Karpas-422 (cell line): ENCODE measurements around the gene DUSP10. TPM values are rescaled to one million over a fixed set of nuclear protein-coding genes. Genes with fewer than 3 reads are reported as not detected.

Experiments
- DNase-seq: peaks from one replicate; pipeline ENCODE4 v3.0.0-alpha.2; 2015
- H2AFZ ChIP-seq: fragments of 200-600 bp; sonication (generic); 2 replicates; pipeline ENCODE4 v1.6.1; 2014; ENCODE audit warnings: antibody characterized with exemption, low read length, mixed read lengths
- H3K27ac ChIP-seq: fragments of 200-600 bp; sonication (generic); 2 replicates; pipeline ENCODE4 v1.5.1; 2014; ENCODE audit warnings: mild to moderate bottlenecking, low read length, moderate library complexity
- H3K27me3 ChIP-seq: fragments of 200-600 bp; sonication (generic); 2 replicates; pipeline ENCODE4 v1.6.1; 2014; ENCODE audit warnings: low read length, mixed read lengths
- H3K36me3 ChIP-seq: fragments of 200-600 bp; sonication (generic); 2 replicates; pipeline ENCODE4 v1.6.1; 2014; ENCODE audit warnings: low read length, mixed read lengths; ENCODE audit not compliant: insufficient read depth
- H3K4me1 ChIP-seq: fragments of 200-600 bp; sonication (generic); 2 replicates; pipeline ENCODE4 v1.6.1; 2014; ENCODE audit warnings: mild to moderate bottlenecking, low read length, mixed read lengths
- H3K4me2 ChIP-seq: fragments of 200-600 bp; sonication (generic); 2 replicates; pipeline ENCODE4 v1.6.1; 2014; ENCODE audit warnings: low read length, low read depth, mild to moderate bottlenecking; ENCODE audit not compliant: poor library complexity, severe bottlenecking
- H3K4me3 ChIP-seq: fragments of 200-600 bp; sonication (generic); 2 replicates; pipeline ENCODE4 v1.5.1; 2014; ENCODE audit warnings: mild to moderate bottlenecking, antibody characterized with exemption, low read length, mixed read lengths
- H3K79me2 ChIP-seq: fragments of 200-600 bp; sonication (generic); 2 replicates; pipeline ENCODE4 v1.6.1; 2014; ENCODE audit warnings: mild to moderate bottlenecking, low read length, mixed read lengths
- H3K9ac ChIP-seq: fragments of 200-600 bp; sonication (generic); 2 replicates; pipeline ENCODE4 v1.6.0; 2014; ENCODE audit warnings: low read length
- H3K9me2 ChIP-seq: fragments of 200-600 bp; sonication (generic), shearing (Covaris generic); replicated peaks from 2 replicates; pipeline ENCODE4 v1.6.0; 2014; ENCODE audit warnings: mild to moderate bottlenecking, low read length, moderate library complexity; ENCODE audit not compliant: insufficient read depth
- H3K9me3 ChIP-seq: fragments of 300-700, 200-600 bp; sonication (generic); 2 replicates; pipeline ENCODE4 v1.6.1; 2014; ENCODE audit warnings: low read length, mixed read lengths
- H4K20me1 ChIP-seq: fragments of 200-600 bp; sonication (generic); 2 replicates; pipeline ENCODE4 v1.6.1; 2014; ENCODE audit warnings: mild to moderate bottlenecking, antibody characterized with exemption, low read length, low read depth; ENCODE audit not compliant: insufficient read depth
- total RNA-seq: library from RNA; depleted of rRNA; stranded (reverse); fragments of >200 nt; shearing (Covaris generic); gene quantifications from 2 replicates; pipeline ENCODE4 v1.2.3, GENCODE V29; 2014; ENCODE audit warnings: low replicate concordance

Gene DUSP10
- total RNA-seq, 1 experiment from 2014 or later = 1.1 TPM

DNA sequence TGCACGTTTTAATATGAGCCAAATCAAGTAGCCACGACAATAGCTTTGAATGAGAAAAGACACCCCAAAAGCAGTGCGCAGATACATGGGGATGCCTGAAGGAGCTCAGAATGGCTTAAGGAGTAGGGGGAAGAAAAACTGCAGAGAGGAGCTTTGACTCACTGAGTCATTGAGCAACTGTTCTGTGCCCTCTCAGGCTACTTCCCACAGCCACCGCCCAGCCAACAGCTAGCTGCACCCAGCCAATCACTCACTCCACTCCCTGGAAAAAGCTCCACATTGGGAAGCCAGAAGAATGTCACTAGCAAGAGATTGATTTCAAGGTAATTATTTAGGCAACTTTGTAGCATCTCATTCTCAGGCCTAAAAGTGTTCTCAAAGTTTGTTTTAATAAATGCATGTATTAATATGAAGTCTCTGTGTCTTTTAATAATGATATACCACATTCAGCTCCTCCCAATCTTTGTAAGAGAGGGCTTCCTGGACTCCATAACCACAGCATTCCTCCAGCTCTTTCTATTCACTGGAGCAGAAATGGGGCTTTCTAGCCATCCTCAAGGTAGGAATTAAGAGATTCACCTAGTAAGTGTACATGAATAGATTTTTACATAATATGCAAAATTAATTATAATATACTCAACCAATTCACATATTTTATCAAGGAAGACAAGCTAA lies 16.8 kb downstream of the DUSP10 start:
- no peak overlapping the region for H3K4me3 ChIP-seq
- no peaks in the 10 kb centered on the region for H3K9me2 ChIP-seq
- no peak overlapping the region for H2AFZ ChIP-seq
- no peaks in the 10 kb centered on the region for H3K27me3 ChIP-seq
- H3K79me2 ChIP-seq = no peaks in the 10 kb centered on the region
- no peak overlapping the region for H3K4me2 ChIP-seq
- no peak overlapping the region for H3K27ac ChIP-seq
- no peak overlapping the region for H3K9ac ChIP-seq
- no peak for DNase-seq
- H3K4me1 ChIP-seq = no peaks in the 10 kb centered on the region
- no peaks in the 10 kb centered on the region for H3K36me3 ChIP-seq
- 0 out of 2 replicates have a peak, but pooled peaks cover 3% of the 10 kb centered on the region for H4K20me1 ChIP-seq
- no peaks in the 10 kb centered on the region for H3K9me3 ChIP-seq

GRCh38 chr1:221723848-221724236 lies 18.0 kb downstream of the DUSP10 start:
- no peak for DNase-seq
- Histone ChIP-seq H3K36me3 (no peaks in the 10 kb centered on the region), H3K27me3 (no peaks in the 10 kb centered on the region), H4K20me1 (0 out of 2 replicates have a peak, but pooled peaks cover 3% of the 10 kb centered on the region), H2AFZ (no peak overlapping the region), H3K9me3 (no peaks in the 10 kb centered on the region), H3K79me2 (no peaks in the 10 kb centered on the region), H3K4me1 (no peaks in the 10 kb centered on the region), H3K9me2 (no peaks in the 10 kb centered on the region), H3K27ac (no peak overlapping the region), H3K4me3 (no peak overlapping the region), H3K9ac (no peak overlapping the region), H3K4me2 (no peak overlapping the region)

DNA sequence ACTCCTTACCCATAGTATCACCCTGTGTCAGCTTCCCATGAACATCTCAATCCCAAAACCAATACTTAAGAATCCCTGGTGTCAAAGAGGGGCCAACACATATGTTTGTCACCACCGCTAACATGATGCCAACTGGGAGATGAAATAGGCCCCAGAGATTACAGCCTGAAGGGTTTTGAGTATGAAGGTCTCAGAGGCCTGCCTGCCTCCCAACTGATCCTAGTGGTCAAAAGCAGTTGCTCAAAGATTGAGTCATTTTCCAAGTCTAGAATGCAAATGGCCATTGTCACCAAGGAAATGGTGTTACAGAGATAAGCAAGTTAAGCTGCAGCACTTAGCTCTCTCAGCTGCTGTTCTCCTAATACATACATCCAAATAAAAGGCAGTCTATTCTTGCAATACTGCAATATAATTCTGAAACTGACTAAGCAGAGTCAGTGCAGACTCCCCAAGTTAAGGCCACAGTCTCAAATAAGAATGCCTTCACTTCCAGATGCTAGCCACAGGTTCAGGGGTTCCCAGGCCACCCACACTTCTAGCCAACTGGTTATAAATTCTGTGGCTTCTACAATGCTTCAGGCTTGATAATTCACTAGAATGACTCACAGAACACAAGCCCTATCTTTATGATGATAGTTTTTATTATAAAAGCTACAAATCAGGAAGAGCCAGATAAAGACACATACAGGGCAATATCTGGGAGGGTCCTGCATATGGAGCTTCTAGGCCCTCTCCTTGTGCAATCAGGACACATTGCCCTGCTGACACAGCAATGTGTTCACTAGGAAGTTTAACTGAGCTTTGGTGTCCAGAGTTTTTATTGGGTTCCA lies 18.7 kb downstream of the DUSP10 start:
- no peak overlapping the region for H3K4me2 ChIP-seq
- no peak for DNase-seq
- H3K9ac ChIP-seq = no peak overlapping the region
- H3K79me2 ChIP-seq = no peaks in the 10 kb centered on the region
- no peaks in the 10 kb centered on the region for H3K9me3 ChIP-seq
- H3K27ac ChIP-seq = no peak overlapping the region
- H3K4me1 ChIP-seq = no peaks in the 10 kb centered on the region
- no peaks in the 10 kb centered on the region for H3K36me3 ChIP-seq
- no peak overlapping the region for H2AFZ ChIP-seq
- H3K4me3 ChIP-seq = no peak overlapping the region
- H3K9me2 ChIP-seq = no peaks in the 10 kb centered on the region
- no peaks in the 10 kb centered on the region for H3K27me3 ChIP-seq
- 0 out of 2 replicates have a peak, but pooled peaks cover 3% of the 10 kb centered on the region for H4K20me1 ChIP-seq

- H3K9me3 ChIP-seq = no peaks in the 10 kb centered on the region
- no peak overlapping the region for H2AFZ ChIP-seq
- H3K79me2 ChIP-seq = no peaks in the 10 kb centered on the region
- H3K4me2 ChIP-seq = no peak overlapping the region
- H4K20me1 ChIP-seq = no peaks in the 10 kb centered on the region
- H3K9ac ChIP-seq = no peak overlapping the region
- H3K36me3 ChIP-seq = no peaks in the 10 kb centered on the region
- H3K27me3 ChIP-seq = no peaks in the 10 kb centered on the region
- H3K4me1 ChIP-seq = no peaks in the 10 kb centered on the region
- H3K9me2 ChIP-seq = no peaks in the 10 kb centered on the region
- no peak overlapping the region for H3K4me3 ChIP-seq
- H3K27ac ChIP-seq = no peak overlapping the region
- DNase-seq = no peak
These were observed 19.5 kb downstream of the DUSP10 start for GRCh38 chr1:221722254-221723017.

DNA sequence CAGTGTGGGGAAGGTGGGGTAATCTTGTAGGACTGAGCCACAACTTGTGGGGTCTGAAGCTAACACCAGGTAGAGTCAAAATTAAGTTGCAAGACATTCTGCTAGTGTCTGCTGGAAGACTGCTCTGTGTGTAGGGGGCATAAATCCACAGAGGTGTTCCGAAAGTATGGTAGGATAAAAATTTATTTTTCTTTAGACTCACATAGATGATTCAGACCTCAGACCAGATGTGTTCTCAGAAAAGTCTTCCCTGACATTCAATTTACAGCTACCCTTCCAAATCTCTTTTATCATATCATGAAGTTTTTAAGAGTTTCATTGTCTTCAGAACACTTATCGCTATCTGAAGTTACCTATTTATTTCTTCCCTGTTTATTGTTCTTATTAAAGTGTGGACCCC lies 21.3 kb downstream of the DUSP10 start:
- H3K27me3 ChIP-seq = no peaks in the 10 kb centered on the region
- no peak for DNase-seq
- H3K4me2 ChIP-seq = no peak overlapping the region
- H4K20me1 ChIP-seq = no peaks in the 10 kb centered on the region
- H3K9ac ChIP-seq = no peak overlapping the region
- H2AFZ ChIP-seq = no peak overlapping the region
- H3K9me2 ChIP-seq = no peaks in the 10 kb centered on the region
- H3K9me3 ChIP-seq = no peaks in the 10 kb centered on the region
- no peak overlapping the region for H3K4me3 ChIP-seq
- H3K79me2 ChIP-seq = no peaks in the 10 kb centered on the region
- no peaks in the 10 kb centered on the region for H3K4me1 ChIP-seq
- H3K36me3 ChIP-seq = no peaks in the 10 kb centered on the region
- H3K27ac ChIP-seq = no peak overlapping the region

- Histone ChIP-seq H3K27me3 (no peaks in the 10 kb centered on the region), H3K4me1 (no peaks in the 10 kb centered on the region), H3K4me2 (no peak overlapping the region), H2AFZ (no peak overlapping the region), H3K4me3 (no peak overlapping the region), H3K9me2 (no peaks in the 10 kb centered on the region), H3K27ac (no peak overlapping the region), H3K9ac (no peak overlapping the region), H4K20me1 (no peaks in the 10 kb centered on the region), H3K79me2 (no peaks in the 10 kb centered on the region), H3K36me3 (no peaks in the 10 kb centered on the region), H3K9me3 (no peaks in the 10 kb centered on the region)
- no peak for DNase-seq
These were observed 21.9 kb downstream of the DUSP10 start for GRCh38 chr1:221719987-221720386.

DNA sequence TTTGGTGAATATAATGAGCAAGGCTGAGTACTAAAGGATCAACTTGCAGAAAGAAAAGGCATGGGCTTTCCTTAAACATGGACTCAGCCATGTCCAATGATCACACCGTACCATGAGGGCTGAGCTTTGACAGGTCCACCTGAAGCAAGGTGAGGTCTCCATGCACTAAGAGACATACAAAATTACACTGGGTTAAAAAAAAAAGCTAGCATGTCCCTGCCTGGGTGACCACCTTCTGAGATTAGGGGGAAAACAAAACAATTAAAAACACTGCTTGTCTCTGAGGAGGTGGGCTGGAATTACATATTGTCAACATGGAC lies 22.7 kb downstream of the DUSP10 start:
- no peak overlapping the region for H3K4me2 ChIP-seq
- no peak for DNase-seq
- H2AFZ ChIP-seq = no peak overlapping the region
- H3K4me1 ChIP-seq = no peaks in the 10 kb centered on the region
- no peak overlapping the region for H3K4me3 ChIP-seq
- H3K9ac ChIP-seq = no peak overlapping the region
- no peaks in the 10 kb centered on the region for H3K27me3 ChIP-seq
- H3K27ac ChIP-seq = no peak overlapping the region
- H3K9me2 ChIP-seq = no peaks in the 10 kb centered on the region
- no peaks in the 10 kb centered on the region for H3K9me3 ChIP-seq
- H4K20me1 ChIP-seq = no peaks in the 10 kb centered on the region
- no peaks in the 10 kb centered on the region for H3K79me2 ChIP-seq
- H3K36me3 ChIP-seq = no peaks in the 10 kb centered on the region
